Vagina (tissue), 2 donors: Measurements from ENCODE around the gene TMEM169. TPM values are rescaled to one million over a fixed set of nuclear protein-coding genes. Genes with fewer than 3 reads are reported as not detected.

Experiments
- DNase-seq, 2 donors: peaks; one replicate each; pipeline ENCODE4 v3.0.0-alpha.2; 2017; ENCODE audit errors: extremely low spot score in 2 of 2
- H3K27ac ChIP-seq: fragments of 200-600 bp; sonication (generic); one replicate; pipeline ENCODE4 v1.5.1; 2019
- H3K27me3 ChIP-seq: fragments of 200-600 bp; sonication (generic); one replicate; pipeline ENCODE4 v1.5.1; 2019
- H3K36me3 ChIP-seq, 2 donors: fragments of 200-600 bp; sonication (generic); one replicate each; pipeline ENCODE4 v1.5.1; 2017 to 2019
- H3K4me1 ChIP-seq: fragments of 200-600 bp; sonication (generic); one replicate; pipeline ENCODE4 v1.5.1; 2019
- H3K4me3 ChIP-seq, 2 donors: fragments of 200-600 bp; sonication (generic); 1 replicate in 1 of 2; 2 replicates in 1 of 2; pipeline ENCODE4 v1.5.1; 2016 to 2019
- H3K9me3 ChIP-seq: fragments of 200-600 bp; sonication (generic); one replicate; pipeline ENCODE4 v1.5.1; 2019
- CTCF ChIP-seq, 3 experiments: fragments of 450-650 bp in 2 of 3; fragments of 200-600 bp in 1 of 3; sonication (generic) in 1 of 3; IDR thresholded peaks; one replicate each; pipeline ENCODE4 v1.5.1; 2017 to 2019; ENCODE audit warnings: antibody characterized with exemption in 3 of 3, mild to moderate bottlenecking in 2 of 3, moderate library complexity in 2 of 3
- POLR2A ChIP-seq, 2 donors: fragments of 450-650 bp; IDR thresholded peaks; one replicate each; pipeline ENCODE4 v1.6.1; 2017; ENCODE audit warnings: antibody characterized with exemption in 2 of 2, mild to moderate bottlenecking in 2 of 2, moderate library complexity in 2 of 2
- POLR2AphosphoS5 ChIP-seq, 2 donors: sonication (generic); formaldehyde crosslinking; IDR thresholded peaks; one replicate each; pipeline ENCODE4 v1.9.0; 2017; ENCODE audit warnings: antibody characterized with exemption in 2 of 2, mild to moderate bottlenecking in 2 of 2, low read depth in 1 of 2; ENCODE audit not compliant: insufficient read depth in 1 of 2
- intact Hi-C: fragments of 100-400 bp; cut with DNase I; formaldehyde crosslinking; loops from one replicate; pipeline ENCODE4 v1.15.1; 2023
- total RNA-seq: library from RNA; depleted of rRNA; stranded (reverse); fragments of >200 nt; gene quantifications from one replicate; pipeline ENCODE4 v1.2.3, GENCODE V29; 2016

TMEM169 gene
- total RNA-seq, 1 donor from 2014 or later: not detected

- Histone ChIP-seq H3K4me3 (no peak overlapping the region), H3K27me3 (no peaks in the 10 kb centered on the region), H3K36me3 (peaks cover 5 to 85% of the 10 kb centered on the region in 2 donors), H3K27ac (no peak overlapping the region), H3K9me3 (no peaks in the 10 kb centered on the region), H3K4me1 (no peaks in the 10 kb centered on the region)
- TF ChIP-seq POLR2A (IDR thresholded peaks at IDR 0.05) (no peak), CTCF (IDR thresholded peaks at IDR 0.05) (no peak), POLR2AphosphoS5 (IDR thresholded peaks at IDR 0.05; ENCODE audit: insufficient read depth in 1 of 2, low read depth in 1 of 2) (no peak)
- DNase-seq: no peak
- intact Hi-C loops: no loop called here
These were observed 67.3 kb downstream of the TMEM169 start for GRCh38 chr2:216148983-216149382.

GRCh38 chr2:216149741-216150140 is 68.0 kb downstream of the TMEM169 start:
- no peak for DNase-seq
- no peaks in the 10 kb centered on the region for H3K27me3 ChIP-seq
- no peak overlapping the region for H3K4me3 ChIP-seq
- H3K36me3 ChIP-seq: peaks cover 0 to 85% of the 10 kb centered on the region in 2 donors
- intact Hi-C loops: no loop called here
- no peaks in the 10 kb centered on the region for H3K9me3 ChIP-seq
- H3K27ac ChIP-seq: no peak overlapping the region
- TF ChIP-seq CTCF (IDR thresholded peaks at IDR 0.05): no peak
- H3K4me1 ChIP-seq: no peaks in the 10 kb centered on the region

GRCh38 chr2:216151313-216152025 is 69.8 kb downstream of the TMEM169 start:
- no peak overlapping the region for H3K27ac ChIP-seq
- no peaks in the 10 kb centered on the region for H3K9me3 ChIP-seq
- H3K4me1 ChIP-seq: no peaks in the 10 kb centered on the region
- intact Hi-C loops: no loop called here
- no peak for DNase-seq
- no peak for TF ChIP-seq CTCF (IDR thresholded peaks at IDR 0.05)
- no peak for TF ChIP-seq POLR2A (IDR thresholded peaks at IDR 0.05)
- no peak for TF ChIP-seq POLR2AphosphoS5 (IDR thresholded peaks at IDR 0.05; ENCODE audit: insufficient read depth in 1 of 2, low read depth in 1 of 2)
- no peaks in the 10 kb centered on the region for H3K27me3 ChIP-seq
- no peak overlapping the region for H3K4me3 ChIP-seq
- peaks cover 0 to 86% of the 10 kb centered on the region in 2 donors for H3K36me3 ChIP-seq

Other genes with a start within 250 kb of the TMEM169 start
- 11.8 TPM for gene MREG, start 68.4 kb upstream of the TMEM169 start, total RNA-seq
- gene PECR, start 110 bp upstream of the TMEM169 start, total RNA-seq: 13.0 TPM
- gene XRCC5, start 27.4 kb downstream of the TMEM169 start, total RNA-seq: 118 TPM